ENCODE data around the gene FDXR. TPM values are rescaled to one million over a fixed set of nuclear protein-coding genes. Genes with fewer than 3 reads are reported as not detected.
A peak's percentile ranks its signal among the peaks of the same experiment; 100 is the strongest.

FDXR gene
- total and polyA plus RNA-seq, 9 of the 15 experiments (the other 6 are each of a cell fraction or from before 2014, with no cell fraction given), result 0.89 to 70.7 (median 30.9) TPM

DNA sequence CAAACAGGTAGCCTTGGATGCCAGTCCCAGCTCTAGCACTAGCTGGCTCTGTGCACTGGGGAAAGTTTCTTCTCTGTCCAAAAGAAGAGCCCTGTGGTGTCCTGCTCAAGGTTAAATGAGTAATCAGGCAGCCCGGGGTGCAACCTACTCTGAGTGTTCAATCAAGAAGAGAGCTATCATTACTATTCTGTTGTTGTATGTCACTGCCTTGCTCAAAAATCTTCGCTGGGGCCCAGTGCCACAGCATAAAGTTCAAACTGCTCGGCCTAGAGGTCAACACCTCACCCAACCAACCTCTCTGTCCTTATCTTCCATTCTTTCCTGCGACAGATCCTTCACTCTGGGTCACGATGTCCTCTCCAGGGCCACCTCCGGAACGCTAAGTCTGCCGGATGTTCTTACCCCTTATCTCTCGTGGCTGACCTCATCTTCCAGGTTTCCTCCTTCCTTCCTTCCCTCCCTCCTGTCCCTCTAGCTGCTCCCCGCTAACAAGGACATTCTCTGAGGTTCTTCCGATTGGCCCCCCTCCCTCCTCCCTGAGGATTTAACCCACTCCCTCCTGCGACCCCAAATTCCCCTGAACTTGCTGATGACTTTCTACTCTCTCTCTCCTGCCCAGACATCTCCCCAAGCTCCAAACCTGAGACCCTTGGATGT, 4.4 kb downstream of the FDXR start (continued):
- peak; percentile 47 to 83; a peak in 3 of 4 replicates for TF ChIP-seq ARNT (IDR thresholded peaks at IDR 0.05)
- TF ChIP-seq ELF1 (tag; IDR thresholded peaks at IDR 0.05), result 0 out of 2 replicates have a peak, but pooled peaks have one; percentile 11
- TF ChIP-seq ZNF140 (CRISPR knock-in tag; IDR thresholded peaks at IDR 0.05), result no peak
- peak; percentile 76; the same call in 1 of the 2 replicates for TF ChIP-seq SMAD4 (CRISPR knock-in tag; conservative IDR thresholded peaks at IDR 0.05)
- TF ChIP-seq ZNF347 (CRISPR knock-in tag; IDR thresholded peaks at IDR 0.05; ENCODE audit: low read depth), result no peak
- peak; percentile 63 for TF ChIP-seq TOE1 (IDR thresholded peaks at IDR 0.05; ENCODE audit: borderline replicate concordance)
- no peak for TF ChIP-seq TOE1 (CRISPR knock-in tag; IDR thresholded peaks at IDR 0.05; ENCODE audit: borderline replicate concordance, low read depth)
- peak; percentile 73 for TF ChIP-seq MEIS2 (IDR thresholded peaks at IDR 0.05; ENCODE audit: partially characterized antibody)
- TF ChIP-seq ZNF444 (CRISPR knock-in tag; IDR thresholded peaks at IDR 0.05), result peak; percentile 35; the same call in 1 of the 2 replicates
- TF ChIP-seq KDM1A (IDR thresholded peaks at IDR 0.05), result peak; percentile 87 to 89
- TF ChIP-seq SMARCC2 (IDR thresholded peaks at IDR 0.05; ENCODE audit: low read depth), result peak; percentile 69; the same call in 1 of the 2 replicates
- no peak for TF ChIP-seq RBM22 (IDR thresholded peaks at IDR 0.05; ENCODE audit: low read depth, low read length, poor library complexity, severe bottlenecking)
- TF ChIP-seq OTX1 (CRISPR knock-in tag; IDR thresholded peaks at IDR 0.05), result peak; percentile 88
- TF ChIP-seq CBX3 (IDR thresholded peaks at IDR 0.05; ENCODE audit: borderline replicate concordance in 1 of 2, low read length in 2 of 2), result peak in 1 of 2 experiments; percentile 30; a peak in 1 of 3 replicates
- peak; percentile 91 for TF ChIP-seq HDAC2 (IDR thresholded peaks at IDR 0.05)
- TF ChIP-seq LARP7 (IDR thresholded peaks at IDR 0.05), result 0 out of 2 replicates have a peak, but pooled peaks have one; percentile 73
- TF ChIP-seq EP400 (IDR thresholded peaks at IDR 0.05), result peak; percentile 78
- TF ChIP-seq MNT (conservative IDR thresholded peaks at IDR 0.05), result peak in 1 of 2 experiments; percentile 67; a peak in 2 of 4 replicates
- no peak for TF ChIP-seq FOXP4 (CRISPR knock-in tag; IDR thresholded peaks at IDR 0.05; ENCODE audit: borderline replicate concordance)
